Left ventricle myocardium superior (tissue), 1 donor: ENCODE results near the gene PDGFA. TPM values are rescaled to one million over a fixed set of nuclear protein-coding genes. Genes with fewer than 3 reads are reported as not detected.

Experiments
- ATAC-seq: fragments of 200-7000 bp; cut with Tn5 transposase; one replicate; pipeline ENCODE4 v1.9.1; 2020; ENCODE audit warnings: mild to moderate bottlenecking, moderate library complexity
- DNase-seq: peaks from one replicate; pipeline ENCODE4 v3.0.0-alpha.2; 2020
- intact Hi-C: fragments of 100-400 bp; cut with micrococcal nuclease; formaldehyde crosslinking; loops from one replicate; pipeline ENCODE4 v1.11.0; 2022
- total RNA-seq: library from RNA; stranded (reverse); fragmentation: NEBNext Ultra II Directional; extraction: Animal tissue kit (Norgen Biotek cat#: 25700); gene quantifications from one replicate; pipeline ENCODE4 v1.2.1, GENCODE V29; 2021
- donor health status: DM: no; HTN: yes; CAD: no; lungs with severe emphysema.

The PDGFA gene
- total RNA-seq, 1 donor from 2014 or later, result 32.7 TPM

DNA sequence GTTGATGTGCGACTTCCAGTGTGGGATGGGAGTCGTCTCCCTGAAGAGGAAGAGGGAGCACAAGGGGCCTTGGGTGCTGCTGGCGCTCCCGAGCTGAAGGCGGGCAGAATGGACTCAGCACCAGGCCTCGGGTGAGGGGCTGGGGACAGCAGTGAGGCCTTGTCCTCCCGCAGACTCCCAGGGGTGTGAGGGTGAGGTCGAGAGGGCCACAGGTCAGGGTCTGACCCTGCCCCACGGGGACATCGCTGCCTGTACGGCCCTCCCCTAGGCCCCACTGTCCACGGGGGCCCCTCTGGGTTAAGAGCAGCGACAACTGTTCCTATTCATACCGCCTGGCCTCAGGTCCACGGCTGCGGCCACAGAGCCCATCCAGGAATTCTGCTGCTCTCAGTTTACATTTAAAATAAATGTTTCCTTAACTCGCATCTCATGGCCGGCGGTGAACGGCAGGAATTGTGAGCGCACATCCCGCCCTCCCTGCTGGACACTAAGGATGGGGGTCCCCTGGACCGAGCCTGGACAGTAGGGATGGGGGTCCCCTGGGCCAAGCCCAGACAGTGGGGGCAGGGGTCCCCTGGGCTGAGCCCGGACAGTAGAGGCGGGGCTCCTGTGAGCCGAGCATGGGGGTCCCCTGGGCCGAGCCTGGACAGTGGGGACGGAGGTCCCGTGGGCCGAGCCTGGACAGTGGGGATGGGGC is 61.7 kb downstream of the PDGFA start:
- intact Hi-C loops, result no loop called here
- no peak for ATAC-seq
- peak; percentile 25 for DNase-seq

DNA sequence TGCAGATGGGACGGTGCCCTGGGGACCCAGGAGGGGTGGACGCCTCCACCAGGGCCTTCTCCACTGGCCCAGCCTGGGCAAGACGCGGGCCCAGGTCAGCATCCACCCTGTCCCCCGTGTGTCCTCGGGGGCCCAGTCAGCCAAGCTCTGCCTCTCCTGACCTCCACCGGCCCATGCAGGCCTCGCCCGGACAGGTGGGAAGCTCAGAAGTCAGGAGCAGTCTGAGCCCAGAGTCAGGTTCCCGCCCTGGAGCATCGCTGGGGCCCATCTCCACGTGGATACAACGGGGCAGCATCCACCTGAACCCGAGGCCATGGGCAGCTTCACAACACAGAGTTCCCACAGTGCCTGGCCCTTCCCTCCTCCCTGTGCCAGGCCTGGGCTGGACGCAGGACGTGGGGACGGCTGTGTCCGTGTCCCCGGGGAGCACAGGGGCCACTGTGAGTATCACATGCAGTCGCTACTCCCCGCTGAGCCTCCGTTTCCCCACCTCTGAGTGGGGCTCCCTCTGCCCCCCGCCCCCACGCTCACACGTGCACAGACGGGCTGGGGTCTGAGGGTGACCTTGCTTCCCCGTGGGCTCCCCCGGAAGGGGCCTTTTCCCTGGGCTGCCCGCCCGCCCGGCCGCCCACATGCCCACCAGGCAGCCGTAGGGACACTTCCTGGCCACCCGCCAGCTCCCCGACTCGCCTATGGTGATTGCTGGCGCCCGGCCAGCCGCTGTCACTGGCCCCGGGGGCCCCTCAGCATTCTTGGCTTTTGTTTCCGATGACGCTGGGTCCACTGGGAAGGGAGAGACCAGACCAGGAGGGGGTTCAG is 64.3 kb downstream of the PDGFA start:
- DNase-seq, result peak; percentile 86
- intact Hi-C loops, result no loop called here
- peak; percentile 41 for ATAC-seq

DNA sequence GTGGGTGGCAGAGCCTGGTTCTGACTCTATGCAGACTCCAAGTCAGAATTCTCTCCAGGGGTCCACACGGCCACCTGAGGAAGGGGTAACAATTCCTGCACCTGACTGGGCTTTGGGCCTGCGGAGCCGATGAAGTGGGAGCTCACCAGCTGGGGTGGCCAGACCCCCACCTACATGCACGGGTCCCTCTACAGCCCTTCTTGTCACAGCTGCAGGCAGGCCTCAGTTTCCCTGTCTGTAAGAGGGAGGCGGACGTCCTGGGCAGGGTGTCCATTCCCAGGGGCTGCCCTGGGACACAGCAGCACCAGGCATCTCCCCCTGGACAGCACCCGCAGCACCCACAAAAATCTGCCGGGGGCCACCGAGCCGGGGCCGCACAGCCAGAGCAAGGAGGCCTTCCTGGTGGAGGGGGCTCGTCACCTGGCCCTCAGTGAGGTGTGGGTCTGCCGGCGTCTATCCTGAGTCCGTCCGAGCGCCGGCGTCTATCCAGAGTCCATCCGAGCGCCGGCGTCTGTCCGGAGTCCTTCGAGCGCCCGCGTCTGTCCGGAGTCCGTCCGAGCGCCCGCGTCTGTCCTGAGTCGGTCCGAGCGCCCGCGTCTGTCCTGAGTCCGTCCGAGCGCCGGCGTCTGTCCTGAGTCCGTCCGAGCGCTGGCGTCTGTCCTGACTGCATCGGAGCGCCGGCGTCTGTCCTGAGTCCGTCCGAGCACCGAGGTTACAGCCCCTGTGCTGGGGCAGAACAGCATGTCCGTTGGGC is 65.1 kb downstream of the PDGFA start:
- intact Hi-C loops, result no loop called here
- DNase-seq, result peak; percentile 27
- ATAC-seq, result no peak

DNA sequence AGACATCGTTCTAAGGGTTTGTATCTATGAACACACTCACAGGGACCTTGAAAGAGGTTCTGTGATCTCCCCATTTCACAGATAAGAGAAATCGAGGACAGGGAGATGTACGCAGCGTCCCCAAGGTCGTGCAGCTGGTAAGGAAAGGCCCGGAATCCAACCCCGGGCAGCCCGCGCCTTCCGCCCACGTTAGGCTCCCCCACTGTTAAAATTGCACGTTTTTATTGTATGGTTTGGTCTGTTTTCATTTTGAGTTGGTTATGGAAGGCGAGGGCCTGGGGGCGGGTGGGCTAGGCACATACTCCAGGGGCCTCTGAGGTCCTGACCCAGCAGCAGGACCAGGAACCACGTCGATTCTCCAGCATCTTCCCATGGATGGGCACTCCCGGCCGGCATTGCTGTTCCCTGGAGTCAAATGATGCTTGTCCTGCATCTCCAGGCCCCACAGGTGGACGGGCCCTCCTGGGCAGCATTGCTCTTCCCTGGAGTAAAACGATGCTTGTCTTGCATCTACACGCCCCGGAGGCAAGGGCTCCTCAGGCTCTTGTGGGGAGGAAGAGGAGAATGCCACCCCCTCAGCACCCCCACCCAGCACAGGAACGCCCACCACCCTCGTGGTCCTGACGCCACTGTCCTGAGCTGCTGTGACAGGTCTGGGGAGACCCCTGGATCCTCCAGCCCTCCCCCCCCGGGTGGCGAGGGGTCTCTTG is 65.9 kb downstream of the PDGFA start:
- ATAC-seq (no peak), DNase-seq (peak; percentile 25)

DNA sequence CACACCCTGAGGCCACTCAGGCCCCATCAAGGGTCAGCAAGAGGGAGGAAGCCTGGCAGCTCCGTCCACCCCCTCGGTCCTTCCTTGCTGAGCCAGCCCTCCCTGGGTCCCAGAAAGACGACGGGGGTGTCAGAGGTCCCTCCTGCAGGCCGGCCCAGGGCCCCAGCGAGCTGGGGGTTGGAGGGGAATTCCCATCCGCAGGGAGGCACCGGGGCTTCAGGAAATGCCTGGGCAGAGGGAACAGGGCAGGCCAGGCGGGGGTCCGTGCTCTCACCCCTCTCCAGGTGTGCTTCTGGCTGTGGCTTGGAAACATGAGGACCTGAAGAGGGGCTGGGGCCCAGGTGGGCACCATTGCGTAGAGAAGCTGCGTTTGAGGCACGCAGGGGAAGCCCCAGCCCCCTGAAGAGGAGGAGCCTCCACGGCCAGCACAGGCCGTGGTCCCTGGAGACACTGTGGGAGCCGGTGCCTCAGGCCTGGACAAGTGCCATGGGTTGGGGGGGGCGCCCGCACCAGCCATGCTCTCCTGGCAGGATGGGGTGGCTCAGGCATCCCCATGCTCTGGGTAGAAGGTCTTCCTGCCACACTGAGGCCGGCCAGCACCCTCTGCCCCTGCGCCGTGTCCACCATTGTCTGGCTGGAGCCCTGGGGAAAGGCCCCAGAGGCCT is 66.7 kb downstream of the PDGFA start:
- intact Hi-C loops, result no loop called here
- DNase-seq (peak; percentile 22), ATAC-seq (no peak)

More for the DNA sequence above, 65.9 kb downstream of the PDGFA start:
- intact Hi-C loops, result no loop called here

DNA sequence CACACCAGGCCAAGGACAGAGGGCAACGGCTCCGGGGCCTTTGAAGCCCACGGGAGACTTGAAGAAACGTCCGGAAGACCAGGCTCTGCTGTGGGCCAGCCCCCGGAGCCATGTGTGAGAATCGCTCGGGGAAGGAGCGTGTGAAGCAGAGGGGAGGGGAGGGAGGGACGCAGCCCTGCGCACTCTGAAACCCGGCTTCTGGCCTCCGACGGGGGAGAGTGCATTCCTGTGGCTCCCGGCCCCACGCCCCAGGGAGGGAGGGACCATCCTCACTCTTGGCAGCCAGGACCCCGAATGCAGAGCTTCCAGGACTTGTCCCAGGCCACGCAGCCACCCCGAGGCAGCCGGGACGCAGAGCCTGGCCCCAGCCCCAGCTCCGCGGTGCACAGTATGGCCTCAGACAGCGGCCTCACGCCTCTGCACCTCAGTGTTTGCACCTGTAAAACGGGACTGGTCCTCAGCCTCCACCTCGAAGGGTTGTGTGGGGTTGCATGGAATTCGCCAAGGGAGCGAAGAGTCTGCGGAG is 67.4 kb downstream of the PDGFA start:
- intact Hi-C loops, result no loop called here
- DNase-seq (peak; percentile 49), ATAC-seq (peak; percentile 23)

DNA sequence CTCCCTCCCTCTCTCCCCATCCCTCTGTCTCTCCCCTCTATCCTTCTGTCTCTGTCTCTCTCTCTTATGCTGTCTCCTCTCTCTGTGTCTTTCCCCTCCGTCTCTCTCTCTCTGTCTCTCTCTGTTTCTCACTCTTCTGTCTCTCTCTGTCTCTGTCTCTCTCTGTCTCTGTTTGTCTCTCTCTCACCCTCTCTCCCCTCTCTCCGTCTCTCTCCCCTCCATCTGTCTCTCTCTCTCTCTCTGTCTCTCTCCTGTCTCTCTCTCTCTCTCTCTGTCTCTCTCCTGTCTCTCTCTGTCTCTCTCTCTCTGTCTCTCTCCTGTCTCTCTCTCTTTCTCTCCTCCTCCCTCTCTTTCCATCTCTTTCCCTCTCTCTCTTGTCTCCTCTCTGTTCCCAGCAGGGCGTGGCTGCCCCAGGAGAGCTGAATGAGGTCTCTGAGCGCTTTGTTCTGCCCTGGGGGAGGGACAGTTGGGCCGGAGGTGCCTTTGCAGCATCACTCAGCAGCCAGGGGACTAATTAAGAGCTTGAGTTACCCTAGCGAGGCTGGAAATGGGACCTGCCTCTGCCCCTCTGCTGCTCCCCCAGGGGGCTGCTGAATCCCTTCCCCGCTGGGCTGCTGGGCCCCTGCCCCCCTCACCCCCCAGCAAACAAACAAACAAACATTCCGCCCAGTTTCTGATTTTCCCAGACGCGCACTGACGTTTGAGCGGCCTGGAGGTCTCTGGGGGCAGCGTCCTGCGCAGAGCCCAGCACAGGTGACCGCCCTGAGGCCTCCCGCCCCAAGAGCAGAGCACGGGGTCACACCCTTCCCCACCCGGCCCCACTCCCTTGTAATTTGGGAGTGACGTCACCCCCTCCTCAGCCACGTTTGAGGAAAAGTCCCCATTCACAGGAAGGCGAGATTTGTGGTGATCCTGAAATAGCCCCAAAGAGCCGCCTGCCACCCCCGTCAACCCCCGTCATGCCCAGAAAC is 68.1 kb downstream of the PDGFA start:
- ATAC-seq (no peak), DNase-seq (no peak)

DNA sequence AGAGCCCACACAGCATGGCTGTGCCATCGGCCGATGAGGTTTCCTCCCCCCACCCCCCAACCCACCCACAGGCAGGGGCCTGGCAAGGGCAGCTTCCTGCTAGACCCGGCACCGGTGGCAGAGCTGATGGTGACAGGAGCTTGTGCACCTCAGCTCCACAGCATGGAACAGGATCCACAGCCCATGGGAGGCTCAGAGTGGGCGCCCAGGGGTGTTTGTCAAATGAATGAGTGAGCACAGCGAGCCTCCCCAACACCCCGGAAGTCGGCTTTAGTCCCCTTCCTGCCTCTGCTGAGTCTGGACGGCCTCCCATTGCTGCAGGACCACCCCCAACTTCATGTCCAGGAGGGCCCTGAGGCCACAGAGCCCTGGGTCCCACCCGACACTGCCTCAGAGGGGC is 68.9 kb downstream of the PDGFA start:
- ATAC-seq (no peak), DNase-seq (no peak)
- intact Hi-C loops, result no loop called here

More for the DNA sequence above, 68.1 kb downstream of the PDGFA start:
- intact Hi-C loops, result no loop called here

DNA sequence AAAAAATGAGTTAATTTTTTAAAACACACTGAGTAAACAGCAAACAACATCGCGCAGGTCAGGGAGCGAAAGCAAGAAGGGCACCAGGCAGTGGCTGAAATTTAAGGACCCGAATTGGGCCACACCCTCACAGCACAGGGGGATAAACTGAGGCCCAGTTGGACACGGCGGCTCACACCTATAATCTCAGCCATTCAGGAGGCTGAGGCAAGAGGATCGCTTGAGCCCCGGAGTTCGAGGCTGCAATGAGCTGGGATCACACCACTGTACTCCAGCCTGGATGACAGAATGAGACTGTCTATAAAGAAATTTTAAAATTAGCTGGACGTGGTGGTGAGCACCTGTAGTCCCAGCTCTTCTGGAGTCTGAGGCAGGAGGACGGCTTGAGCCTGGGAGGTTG is 69.6 kb downstream of the PDGFA start:
- DNase-seq (no peak), ATAC-seq (no peak)
- intact Hi-C loops, result no loop called here

DNA sequence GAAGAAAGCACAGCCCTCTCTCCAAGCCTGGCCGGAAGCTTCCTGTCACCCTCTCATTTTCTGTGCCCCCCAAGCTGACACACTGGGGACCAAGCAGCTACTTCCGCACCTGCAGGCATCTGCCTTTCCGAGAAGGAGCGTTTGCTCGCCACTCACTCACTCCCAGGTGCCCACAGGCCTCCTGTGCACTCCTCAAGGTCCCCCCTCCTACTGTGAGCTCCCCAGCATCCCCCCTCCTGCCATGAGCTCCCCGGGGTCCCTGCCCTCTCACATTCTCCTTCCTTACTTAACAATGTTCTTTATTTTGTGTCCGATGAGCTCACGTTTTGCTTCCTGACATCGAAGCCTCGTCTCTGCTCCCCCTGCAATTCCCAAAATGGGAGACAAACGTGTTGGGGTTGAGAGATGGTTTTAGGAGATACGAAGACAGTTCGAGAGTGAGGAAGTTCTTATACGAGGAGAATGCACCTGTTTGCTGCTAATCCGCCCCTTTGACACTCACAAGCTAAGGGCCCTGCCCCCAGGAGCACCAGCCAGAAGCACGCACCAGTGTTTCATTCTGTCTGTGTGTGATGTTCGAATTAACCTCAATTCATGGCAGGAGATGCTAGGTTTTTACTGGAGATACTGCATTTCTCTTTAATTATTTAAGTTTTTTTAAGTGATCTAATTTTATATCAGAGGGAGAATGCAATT is 70.2 kb downstream of the PDGFA start:
- ATAC-seq (no peak), DNase-seq (no peak)
- intact Hi-C loops, result no loop called here

DNA sequence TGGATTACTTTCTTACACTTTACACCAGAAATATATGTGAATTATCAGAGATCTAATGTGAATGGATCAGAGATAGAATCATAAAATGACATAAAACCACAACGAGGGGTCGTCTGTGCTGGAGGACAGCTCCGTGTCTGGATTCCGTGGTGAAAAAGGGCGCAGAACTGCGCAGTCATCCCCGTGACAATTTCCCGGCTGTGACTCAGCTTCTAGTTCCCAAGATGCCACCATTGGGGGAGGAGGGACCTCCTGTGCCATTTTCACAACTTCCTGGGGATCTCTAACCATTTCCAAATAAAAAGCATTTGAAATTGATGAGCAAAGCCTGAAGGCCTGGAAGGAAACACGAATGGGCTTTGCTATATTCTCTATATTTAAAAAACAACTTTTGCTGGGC is 72.1 kb downstream of the PDGFA start:
- DNase-seq (no peak), ATAC-seq (no peak)
- intact Hi-C loops, result no loop called here

Other genes with a start within 250 kb of the PDGFA start
- not detected for gene FOXL3, start 229.7 kb downstream of the PDGFA start, total RNA-seq
- 22.8 TPM for gene DNAAF5, start 206.9 kb upstream of the PDGFA start, total RNA-seq
- gene PRKAR1B, start 207.4 kb upstream of the PDGFA start, total RNA-seq, result 16.5 TPM